HepG2 (cell line): ENCODE measurements around the gene FITM2. TPM values are rescaled to one million over a fixed set of nuclear protein-coding genes. Genes with fewer than 3 reads are reported as not detected.

Experiments used
- ATAC-seq: fragments of 200-7000 bp; cut with Tn5 transposase; 3 replicates; pipeline ENCODE4 v1.9.1; 2020; ENCODE audit warnings: mild to moderate bottlenecking, moderate library complexity
- BruUV-seq: library from RNA; stranded (reverse); fragments of 400-500 nt; replicated peaks from 2 replicates; lab custom pipeline; 2021; lab: Mats Ljungman, UMichigan
- CTCF ChIA-PET: fragments of 300-600 bp; formaldehyde crosslinking; extraction: SDS; loops from one replicate; lab custom pipeline; 2021; ENCODE audit warnings: low total read pairs, inconsistent platforms, low intra/inter-chr PET ratio; lab: Yijun Ruan, JAX
- POLR2A ChIA-PET: fragments of 350-600 bp; sonication (Branson Sonifier 250); formaldehyde crosslinking; loops from one replicate; lab custom pipeline; 2020; ENCODE audit warnings: antibody characterized with exemption, inconsistent platforms; lab: Yijun Ruan, JAX
- DNase-seq: peaks from one replicate; pipeline ENCODE4 v3.0.0-alpha.2; 2015; ENCODE audit warnings: low spot score
- FAIRE-seq: peaks from 3 replicates; lab custom pipeline; 2011; peaks lifted over from hg19 to GRCh38; lab: Jason Lieb, UNC
- H2AFZ ChIP-seq: one replicate; pipeline ENCODE4 v1.6.1; 2011; ENCODE audit warnings: low read length, inconsistent platforms
- H3K27ac ChIP-seq: fragments of 300-600 bp; 3 replicates; pipeline ENCODE4 v1.8.0; 2011; ENCODE audit warnings: mixed run types, mild to moderate bottlenecking, mixed read lengths, low read length, inconsistent platforms; ENCODE audit not compliant: insufficient read depth; ENCODE audit errors: extremely low read length
- H3K27me3 ChIP-seq, 2 experiments: fragments of 200-600 bp in 1 of 2; 2 replicates in 1 of 2; 3 replicates in 1 of 2; pipeline versions ENCODE4 v1.6.0 to v1.8.0; 2011; ENCODE audit warnings: low read length in 2 of 2, mild to moderate bottlenecking in 2 of 2, moderate library complexity in 2 of 2, inconsistent platforms in 1 of 2; ENCODE audit not compliant: insufficient read depth in 2 of 2, control insufficient read depth in 1 of 2
- H3K36me3 ChIP-seq, 2 experiments: fragments of 200-600 bp in 1 of 2; replicated peaks in 1 of 2; 2 replicates in 1 of 2; 3 replicates in 1 of 2; pipeline versions ENCODE4 v1.5.1 to v1.8.0; 2011; ENCODE audit warnings: low read length in 2 of 2, inconsistent platforms in 1 of 2; ENCODE audit not compliant: insufficient read depth in 2 of 2, control insufficient read depth in 1 of 2
- H3K4me1 ChIP-seq: 2 replicates; pipeline ENCODE4 v1.5.1; 2012; ENCODE audit warnings: low read length, inconsistent platforms; ENCODE audit not compliant: insufficient read depth
- H3K4me2 ChIP-seq: 2 replicates; pipeline ENCODE4 v1.6.0; 2011; ENCODE audit warnings: low read depth, low read length, inconsistent platforms
- H3K4me3 ChIP-seq, 3 experiments: fragments of 200-600 bp in 1 of 3; sonication (generic), shearing (Covaris generic) in 1 of 3; replicated peaks in 1 of 3; 2 replicates each; pipeline ENCODE4 v1.5.1; 2011 to 2016; ENCODE audit warnings: low read length in 3 of 3, inconsistent platforms in 2 of 3, low read depth in 2 of 3, mild to moderate bottlenecking in 2 of 3, control low read depth in 1 of 3, mixed read lengths in 1 of 3; ENCODE audit not compliant: insufficient read depth in 1 of 3
- H3K79me2 ChIP-seq: one replicate; pipeline ENCODE4 v1.6.1; 2011; ENCODE audit warnings: low read length, inconsistent platforms; ENCODE audit not compliant: insufficient read depth
- H3K9ac ChIP-seq: 2 replicates; pipeline ENCODE4 v1.6.0; 2011; ENCODE audit warnings: mild to moderate bottlenecking, low read depth, low read length, inconsistent platforms; ENCODE audit not compliant: insufficient read depth
- H3K9me3 ChIP-seq: 2 replicates; pipeline ENCODE4 v1.5.1; 2012; ENCODE audit warnings: mild to moderate bottlenecking, low read length
- H4K20me1 ChIP-seq: 2 replicates; pipeline ENCODE4 v1.6.0; 2011; ENCODE audit warnings: inconsistent platforms, mild to moderate bottlenecking, low read length, moderate library complexity; ENCODE audit not compliant: insufficient read depth
- CHCHD3 ChIP-seq: sonication (generic); formaldehyde crosslinking; IDR thresholded peaks from 2 replicates; pipeline ENCODE4 v1.8.0; 2022; ENCODE audit warnings: mild to moderate bottlenecking, missing genetic modification reagents, moderate library complexity
- NFYB ChIP-seq: sonication (generic); formaldehyde crosslinking; IDR thresholded peaks from 2 replicates; pipeline ENCODE4 v1.4.0; 2020; ENCODE audit warnings: missing genetic modification reagents
- PAWR ChIP-seq: sonication (generic); formaldehyde crosslinking; IDR thresholded peaks from 2 replicates; pipeline ENCODE4 v1.4.0; 2020; ENCODE audit warnings: missing genetic modification reagents, mild to moderate bottlenecking, borderline replicate concordance
- SALL2 ChIP-seq: sonication (generic); formaldehyde crosslinking; IDR thresholded peaks from 2 replicates; pipeline ENCODE4 v1.8.1; 2023; ENCODE audit warnings: mild to moderate bottlenecking, missing genetic modification reagents, inconsistent platforms
- SAP130 ChIP-seq: IDR thresholded peaks from 2 replicates; pipeline ENCODE4 v1.6.1; 2016; ENCODE audit warnings: low read depth
- TOPORS ChIP-seq: sonication (generic); formaldehyde crosslinking; IDR thresholded peaks from 2 replicates; pipeline ENCODE4 v1.8.0; 2023; ENCODE audit warnings: mild to moderate bottlenecking, missing genetic modification reagents
- U2AF2 ChIP-seq: fragments of 200-400 bp; formaldehyde crosslinking; IDR thresholded peaks from 2 replicates; pipeline ENCODE4 v1.6.1; 2017; ENCODE audit warnings: low read depth, mild to moderate bottlenecking, low read length
- ZNF296 ChIP-seq: sonication (generic); formaldehyde crosslinking; conservative IDR thresholded peaks from 2 replicates; pipeline ENCODE4 v1.5.0; 2020; ENCODE audit warnings: mild to moderate bottlenecking, missing genetic modification reagents
- ZNF326 ChIP-seq: sonication (generic); formaldehyde crosslinking; IDR thresholded peaks from 2 replicates; pipeline ENCODE4 v1.4.0; 2020; ENCODE audit warnings: missing genetic modification reagents, borderline replicate concordance
- ZNF33B ChIP-seq: sonication (generic); formaldehyde crosslinking; IDR thresholded peaks from 2 replicates; pipeline ENCODE4 v1.5.1; 2020; ENCODE audit warnings: mild to moderate bottlenecking, missing genetic modification reagents
- ZNF816 ChIP-seq: sonication (generic); formaldehyde crosslinking; IDR thresholded peaks from 2 replicates; pipeline ENCODE4 v1.8.0; 2022; ENCODE audit warnings: missing genetic modification reagents, mild to moderate bottlenecking, borderline replicate concordance
- WGBS: methylation state at CpG from one replicate; pipeline ENCODE4 v1.1.6; 2017; ENCODE audit warnings: low lambda C conversion rate; 5-methylcytosine and 5-hydroxymethylcytosine counted together
- in situ Hi-C: cut with HindIII; loops from 2 replicates; pipeline ENCODE4 v1.10.0; 2017; ENCODE audit warnings: low pct_unique_long_range_greater_than_20kb; ENCODE audit not compliant: extremely low pct_ligation_motif_present
- intact Hi-C: fragments of 100-400 bp; cut with micrococcal nuclease; formaldehyde crosslinking; loops from one replicate; pipeline ENCODE4 v1.10.0; 2022; ENCODE audit not compliant: unreplicated experiment
- polyA plus RNA-seq, 8 experiments: library from polyadenylated mRNA; depleted of rRNA in 3 of 8; stranded (reverse) in 7 of 8; unstranded in 1 of 8; fragments of >200 nt; fragmentation: Illumina TruSeq in 4 of 8; extraction: Trizol in 4 of 8; gene quantifications; 2 replicates each; pipeline versions ENCODE4 v1.2.1 to v1.2.3, GENCODE V29; 2011 to 2016; ENCODE audit warnings: low read depth in 4 of 8, missing spikeins in 1 of 8, mixed read lengths in 1 of 8; ENCODE audit not compliant: insufficient read depth in 1 of 8
- total RNA-seq, 5 experiments: library from RNA; depleted of rRNA; stranded (reverse); fragments of >200 nt; fragmentation: Illumina TruSeq; extraction: Trizol; gene quantifications; 2 replicates each; pipeline ENCODE4 v1.2.3, GENCODE V29; 2016; ENCODE audit warnings: low read depth in 1 of 5
- TF ChIP-seq, protein P1 (sequence below): sonication (generic); IDR thresholded peaks from 2 replicates; pipeline ENCODE4 v1.6.1; 2016; ENCODE audit warnings: low read depth, borderline replicate concordance
- TF ChIP-seq, protein P2 (sequence below): sonication (generic); formaldehyde crosslinking; IDR thresholded peaks from 2 replicates; pipeline ENCODE4 v1.4.0; 2020; ENCODE audit warnings: mild to moderate bottlenecking, low read depth, missing genetic modification reagents
- TF ChIP-seq, protein P3 (sequence below): IDR thresholded peaks from 2 replicates; pipeline ENCODE4 v1.6.1; 2016; ENCODE audit warnings: missing biosample characterization, missing genetic modification reagents, low read depth
- TF ChIP-seq, protein P4 (sequence below): sonication (generic); formaldehyde crosslinking; IDR thresholded peaks from 2 replicates; pipeline ENCODE4 v1.4.0; 2020; ENCODE audit warnings: missing genetic modification reagents

Gene FITM2
- total and polyA plus RNA-seq, 2 of the 13 experiments (the other 11 are each of a cell fraction or from before 2014, with no cell fraction given): 9.6 to 24.5 TPM

DNA sequence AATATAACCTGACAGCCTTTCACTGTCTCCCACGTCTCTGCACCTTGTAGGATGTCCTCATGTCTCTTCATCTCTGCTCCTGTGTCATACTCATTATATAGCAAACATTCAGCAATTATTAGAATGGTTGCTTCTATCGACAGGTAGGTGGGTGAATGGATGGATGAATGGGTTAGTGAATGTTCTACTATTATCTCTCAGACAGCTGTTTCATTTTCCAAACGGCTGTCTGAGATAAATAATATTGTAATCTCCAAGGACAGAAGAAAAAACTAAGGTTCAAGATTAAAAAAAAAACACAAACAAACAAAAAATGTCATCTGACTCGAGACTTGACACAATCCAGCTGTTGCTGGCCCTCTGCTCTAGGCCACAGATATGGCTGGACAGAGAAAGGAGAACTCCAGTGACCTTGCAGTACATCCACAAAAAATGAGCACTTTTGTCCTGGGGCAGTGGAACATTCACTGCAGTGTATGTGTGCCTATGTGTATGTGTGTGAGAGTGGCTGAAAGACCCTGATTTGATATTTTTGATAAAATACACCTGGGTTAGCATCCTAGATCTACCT is 46.6 kb upstream of the FITM2 start:
- Histone ChIP-seq H3K4me3 (peak overlapping the region in 2 of 3 experiments; percentile 69 to 95; a peak in 1 of 6 replicates), H3K4me1 (peaks cover 57% of the 10 kb centered on the region), H3K36me3 (peaks cover 3 to 5% of the 10 kb centered on the region in 2 experiments; a peak in 4 of 5 replicates), H4K20me1 (no peaks in the 10 kb centered on the region; the same call in 1 of the 2 replicates), H3K9ac (no peak overlapping the region), H3K9me3 (no peaks in the 10 kb centered on the region), H3K79me2 (peaks cover 69% of the 10 kb centered on the region), H3K27me3 (no peaks in the 10 kb centered on the region; a peak in 1 of 5 replicates), H3K4me2 (peak overlapping the region; percentile 87), H2AFZ (no peak overlapping the region), H3K27ac (no peak overlapping the region)
- intact Hi-C loops: loop anchor here (5.0 kb wide), 2 partner anchors 35 to 45 kb away; partner anchors contain the start of gene FITM2
- ATAC-seq: no peak
- in situ Hi-C loops: no loop called here
- WGBS: 75% methylated on average over 4 of the region's 4 CpGs
- ChIA-PET CTCF (no interaction called here), POLR2A (interaction anchor here (4.1 kb wide), 1 partner anchor 37 kb away, joined by 38 read pairs; no protein-coding TSS in a partner anchor)
- FAIRE-seq: no peak
- no peak for DNase-seq
- BruUV-seq: no TSS peak
- TF ChIP-seq ZNF326 (CRISPR knock-in tag): no peak
- no peak for TF ChIP-seq TOPORS
- TF ChIP-seq SALL2: 0 out of 2 replicates have a peak, but pooled peaks have one; percentile 12
- no peak for TF ChIP-seq PAWR (CRISPR knock-in tag)
- TF ChIP-seq, protein P1, sequence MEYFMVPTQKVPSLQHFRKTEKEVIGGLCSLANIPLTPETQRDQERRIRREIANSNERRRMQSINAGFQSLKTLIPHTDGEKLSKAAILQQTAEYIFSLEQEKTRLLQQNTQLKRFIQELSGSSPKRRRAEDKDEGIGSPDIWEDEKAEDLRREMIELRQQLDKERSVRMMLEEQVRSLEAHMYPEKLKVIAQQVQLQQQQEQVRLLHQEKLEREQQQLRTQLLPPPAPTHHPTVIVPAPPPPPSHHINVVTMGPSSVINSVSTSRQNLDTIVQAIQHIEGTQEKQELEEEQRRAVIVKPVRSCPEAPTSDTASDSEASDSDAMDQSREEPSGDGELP: 0 out of 2 replicates have a peak, but pooled peaks have one; percentile 7
- TF ChIP-seq NFYB: no peak
- TF ChIP-seq, protein P2, sequence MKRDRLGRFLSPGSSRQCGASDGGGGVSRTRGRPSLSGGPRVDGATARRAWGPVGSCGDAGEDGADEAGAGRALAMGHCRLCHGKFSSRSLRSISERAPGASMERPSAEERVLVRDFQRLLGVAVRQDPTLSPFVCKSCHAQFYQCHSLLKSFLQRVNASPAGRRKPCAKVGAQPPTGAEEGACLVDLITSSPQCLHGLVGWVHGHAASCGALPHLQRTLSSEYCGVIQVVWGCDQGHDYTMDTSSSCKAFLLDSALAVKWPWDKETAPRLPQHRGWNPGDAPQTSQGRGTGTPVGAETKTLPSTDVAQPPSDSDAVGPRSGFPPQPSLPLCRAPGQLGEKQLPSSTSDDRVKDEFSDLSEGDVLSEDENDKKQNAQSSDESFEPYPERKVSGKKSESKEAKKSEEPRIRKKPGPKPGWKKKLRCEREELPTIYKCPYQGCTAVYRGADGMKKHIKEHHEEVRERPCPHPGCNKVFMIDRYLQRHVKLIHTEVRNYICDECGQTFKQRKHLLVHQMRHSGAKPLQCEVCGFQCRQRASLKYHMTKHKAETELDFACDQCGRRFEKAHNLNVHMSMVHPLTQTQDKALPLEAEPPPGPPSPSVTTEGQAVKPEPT (CRISPR knock-in tag): no peak
- no peak for TF ChIP-seq ZNF816 (CRISPR knock-in tag)
- no peak for TF ChIP-seq ZNF33B (CRISPR knock-in tag)
- TF ChIP-seq CHCHD3 (CRISPR knock-in tag): no peak
- no peak for TF ChIP-seq U2AF2
- TF ChIP-seq, protein P3, sequence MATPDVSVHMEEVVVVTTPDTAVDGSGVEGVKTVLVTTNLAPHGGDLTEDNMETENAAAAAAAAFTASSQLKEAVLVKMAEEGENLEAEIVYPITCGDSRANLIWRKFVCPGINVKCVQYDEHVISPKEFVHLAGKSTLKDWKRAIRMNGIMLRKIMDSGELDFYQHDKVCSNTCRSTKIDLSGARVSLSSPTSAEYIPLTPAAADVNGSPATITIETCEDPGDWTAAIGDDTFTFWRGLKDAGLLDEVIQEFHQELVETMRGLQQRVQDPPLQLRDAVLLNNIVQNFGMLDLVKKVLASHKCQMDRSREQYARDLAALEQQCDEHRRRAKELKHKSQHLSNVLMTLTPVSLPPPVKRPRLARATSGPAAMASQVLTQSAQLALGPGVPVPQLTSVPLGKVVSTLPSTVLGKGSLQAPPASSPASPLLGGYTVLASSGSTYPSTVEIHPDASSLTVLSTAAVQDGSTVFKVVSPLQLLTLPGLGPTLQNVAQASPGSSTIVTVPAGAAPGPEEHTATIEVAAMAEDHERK (CRISPR knock-in tag): no peak
- TF ChIP-seq, protein P4, sequence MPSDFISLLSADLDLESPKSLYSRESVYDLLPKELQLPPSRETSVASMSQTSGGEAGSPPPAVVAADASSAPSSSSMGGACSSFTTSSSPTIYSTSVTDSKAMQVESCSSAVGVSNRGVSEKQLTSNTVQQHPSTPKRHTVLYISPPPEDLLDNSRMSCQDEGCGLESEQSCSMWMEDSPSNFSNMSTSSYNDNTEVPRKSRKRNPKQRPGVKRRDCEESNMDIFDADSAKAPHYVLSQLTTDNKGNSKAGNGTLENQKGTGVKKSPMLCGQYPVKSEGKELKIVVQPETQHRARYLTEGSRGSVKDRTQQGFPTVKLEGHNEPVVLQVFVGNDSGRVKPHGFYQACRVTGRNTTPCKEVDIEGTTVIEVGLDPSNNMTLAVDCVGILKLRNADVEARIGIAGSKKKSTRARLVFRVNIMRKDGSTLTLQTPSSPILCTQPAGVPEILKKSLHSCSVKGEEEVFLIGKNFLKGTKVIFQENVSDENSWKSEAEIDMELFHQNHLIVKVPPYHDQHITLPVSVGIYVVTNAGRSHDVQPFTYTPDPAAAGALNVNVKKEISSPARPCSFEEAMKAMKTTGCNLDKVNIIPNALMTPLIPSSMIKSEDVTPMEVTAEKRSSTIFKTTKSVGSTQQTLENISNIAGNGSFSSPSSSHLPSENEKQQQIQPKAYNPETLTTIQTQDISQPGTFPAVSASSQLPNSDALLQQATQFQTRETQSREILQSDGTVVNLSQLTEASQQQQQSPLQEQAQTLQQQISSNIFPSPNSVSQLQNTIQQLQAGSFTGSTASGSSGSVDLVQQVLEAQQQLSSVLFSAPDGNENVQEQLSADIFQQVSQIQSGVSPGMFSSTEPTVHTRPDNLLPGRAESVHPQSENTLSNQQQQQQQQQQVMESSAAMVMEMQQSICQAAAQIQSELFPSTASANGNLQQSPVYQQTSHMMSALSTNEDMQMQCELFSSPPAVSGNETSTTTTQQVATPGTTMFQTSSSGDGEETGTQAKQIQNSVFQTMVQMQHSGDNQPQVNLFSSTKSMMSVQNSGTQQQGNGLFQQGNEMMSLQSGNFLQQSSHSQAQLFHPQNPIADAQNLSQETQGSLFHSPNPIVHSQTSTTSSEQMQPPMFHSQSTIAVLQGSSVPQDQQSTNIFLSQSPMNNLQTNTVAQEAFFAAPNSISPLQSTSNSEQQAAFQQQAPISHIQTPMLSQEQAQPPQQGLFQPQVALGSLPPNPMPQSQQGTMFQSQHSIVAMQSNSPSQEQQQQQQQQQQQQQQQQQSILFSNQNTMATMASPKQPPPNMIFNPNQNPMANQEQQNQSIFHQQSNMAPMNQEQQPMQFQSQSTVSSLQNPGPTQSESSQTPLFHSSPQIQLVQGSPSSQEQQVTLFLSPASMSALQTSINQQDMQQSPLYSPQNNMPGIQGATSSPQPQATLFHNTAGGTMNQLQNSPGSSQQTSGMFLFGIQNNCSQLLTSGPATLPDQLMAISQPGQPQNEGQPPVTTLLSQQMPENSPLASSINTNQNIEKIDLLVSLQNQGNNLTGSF (CRISPR knock-in tag): no peak
- TF ChIP-seq ZNF296 (CRISPR knock-in tag): no peak
- TF ChIP-seq SAP130: peak; percentile 30; the same call in 1 of the 2 replicates
